Mucosa of rectum (tissue), 2 donors: ENCODE data around the gene TBPL2.

Source experiments
- H3K27ac ChIP-seq, 2 donors: one replicate each; pipeline ENCODE4 v1.7.0; 2013; ENCODE audit warnings: inconsistent platforms in 2 of 2, low read depth in 2 of 2, low read length in 2 of 2
- H3K27me3 ChIP-seq, 2 donors: one replicate each; pipeline ENCODE4 v1.7.0; 2013; ENCODE audit warnings: low read length in 2 of 2; ENCODE audit not compliant: control insufficient read depth in 2 of 2, insufficient read depth in 2 of 2
- H3K36me3 ChIP-seq, 2 donors: one replicate each; pipeline ENCODE4 v1.7.0; 2013; ENCODE audit warnings: low read length in 2 of 2; ENCODE audit not compliant: control insufficient read depth in 2 of 2, insufficient read depth in 2 of 2
- H3K4me1 ChIP-seq, 2 donors: one replicate each; pipeline ENCODE4 v1.7.0; 2013; ENCODE audit warnings: low read length in 2 of 2, mild to moderate bottlenecking in 1 of 2; ENCODE audit not compliant: control insufficient read depth in 2 of 2, insufficient read depth in 2 of 2
- H3K4me3 ChIP-seq, 2 donors: one replicate each; pipeline ENCODE4 v1.7.0; 2013; ENCODE audit warnings: low read length in 2 of 2
- H3K9ac ChIP-seq, 2 donors: one replicate each; pipeline ENCODE4 v1.7.0; 2013; ENCODE audit warnings: low read length in 2 of 2, low read depth in 1 of 2, mild to moderate bottlenecking in 1 of 2
- H3K9me3 ChIP-seq, 2 donors: one replicate each; pipeline ENCODE4 v1.7.0; 2013; ENCODE audit warnings: low read length in 2 of 2; ENCODE audit not compliant: control insufficient read depth in 2 of 2
- donor health status: healthy.
- donor health status: Normal muscosa, but diverticular disease.

The TBPL2 gene

DNA sequence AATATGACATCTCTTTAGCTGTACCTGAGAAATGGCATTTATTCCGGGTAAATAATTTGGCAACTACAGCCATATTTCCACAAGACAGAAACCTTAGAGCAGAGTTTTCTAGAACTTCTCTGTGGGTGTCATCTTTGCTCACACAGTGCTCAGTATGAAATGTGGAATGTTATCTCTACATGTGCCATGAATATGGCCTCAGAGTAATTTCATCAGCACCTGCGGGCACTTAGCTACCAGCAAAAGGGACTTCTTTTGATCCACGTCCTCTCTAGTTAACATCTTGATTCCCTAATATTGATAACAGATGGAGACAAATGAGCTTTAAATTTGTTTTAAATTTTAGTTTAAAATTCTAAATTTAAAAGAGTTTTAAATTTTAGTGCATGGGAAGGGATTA is 25.9 kb downstream of the TBPL2 start:
- H3K9ac ChIP-seq = no peak overlapping the region
- no peaks in the 10 kb centered on the region for H3K9me3 ChIP-seq
- H3K36me3 ChIP-seq = no peaks in the 10 kb centered on the region
- no peaks in the 10 kb centered on the region for H3K27me3 ChIP-seq
- no peak overlapping the region for H3K27ac ChIP-seq
- H3K4me3 ChIP-seq = no peak overlapping the region
- H3K4me1 ChIP-seq = peaks cover 17% of the 10 kb centered on the region in 2 donors

DNA sequence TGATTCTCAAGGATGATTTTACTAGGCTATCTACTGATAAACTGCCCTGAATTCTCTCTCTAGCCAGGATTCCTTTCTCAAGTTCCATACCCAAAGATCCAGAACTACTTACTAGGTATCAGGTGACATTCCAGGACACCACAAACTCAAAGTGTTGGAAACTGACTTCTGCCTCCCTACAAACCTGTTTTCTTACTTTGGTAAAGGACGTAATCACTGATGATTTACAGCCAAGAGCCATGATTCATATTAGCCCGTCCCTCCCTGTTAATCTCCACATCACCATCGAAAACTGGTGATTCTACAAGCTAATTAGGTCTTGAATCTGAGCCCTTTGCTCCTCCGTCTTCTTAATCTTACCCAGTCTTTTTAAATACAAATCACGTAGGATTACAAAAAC is 27.7 kb downstream of the TBPL2 start:
- H3K4me3 ChIP-seq = peak overlapping the region in 1 of 2 donors; percentile 95
- H3K36me3 ChIP-seq = no peaks in the 10 kb centered on the region
- no peaks in the 10 kb centered on the region for H3K27me3 ChIP-seq
- peaks cover 17 to 19% of the 10 kb centered on the region in 2 donors for H3K4me1 ChIP-seq
- no peaks in the 10 kb centered on the region for H3K9me3 ChIP-seq
- no peak overlapping the region for H3K27ac ChIP-seq
- H3K9ac ChIP-seq = no peak overlapping the region

DNA sequence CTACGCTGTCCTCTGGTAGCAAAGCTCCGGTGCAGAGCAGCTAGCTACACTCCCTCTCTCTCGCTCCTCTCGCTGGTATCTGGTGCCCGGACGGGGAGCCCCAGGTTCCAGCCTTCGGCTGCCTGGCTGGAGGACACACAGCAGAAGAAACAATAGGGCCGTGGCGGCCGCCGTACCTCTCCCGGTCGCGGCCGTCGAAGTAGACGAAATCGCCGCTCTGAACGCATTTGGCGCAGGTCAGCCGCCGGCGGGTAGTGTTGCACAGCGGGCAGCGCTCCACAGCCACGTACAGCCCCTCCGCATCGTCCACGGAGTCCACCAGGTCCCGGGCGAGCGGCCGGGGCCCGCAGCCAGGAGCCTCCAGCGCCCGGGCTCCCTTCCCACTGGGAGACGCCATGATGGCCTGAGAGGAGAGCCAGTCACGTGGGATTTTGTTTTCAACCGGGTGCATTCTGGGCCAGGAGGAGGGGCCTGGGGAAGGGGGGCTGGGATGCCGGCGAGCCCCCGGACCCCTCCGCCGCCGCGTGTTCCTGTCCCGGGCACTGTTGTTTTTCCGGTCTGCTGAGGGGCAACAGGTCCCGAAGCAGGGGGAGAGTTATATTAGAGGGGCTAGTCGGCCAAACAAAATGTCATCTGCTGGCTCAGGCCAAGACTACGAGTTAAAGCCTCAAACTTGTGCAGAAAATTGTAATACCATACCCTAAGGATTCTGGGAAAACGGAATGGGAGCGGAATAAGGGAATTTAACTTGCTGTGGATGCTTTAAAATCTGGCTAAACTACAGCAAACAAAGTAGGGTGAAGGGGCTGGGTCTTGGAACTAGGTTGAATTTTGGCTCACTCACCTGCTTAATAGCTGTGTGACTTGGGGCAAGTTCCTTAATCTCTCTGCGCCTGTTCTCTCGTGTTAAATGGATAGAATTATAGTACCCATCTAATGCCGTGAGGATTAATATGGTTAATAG is 28.7 kb downstream of the TBPL2 start, which contains the start of gene ATG14:
Gene ATG14 (minus strand): TSS at position 405 of the 964 bp plus-strand sequence. CDS start 8 bp downstream, at position 397.
- no peaks in the 10 kb centered on the region for H3K9me3 ChIP-seq
- no peaks in the 10 kb centered on the region for H3K27me3 ChIP-seq
- H3K9ac ChIP-seq = peak within 1 kb of the TSS; percentile 85 to 88
- peak within 1 kb of the TSS; percentile 73 to 74 for H3K27ac ChIP-seq
- H3K4me1 ChIP-seq = peaks cover 12 to 16% of the 10 kb centered on the region in 2 donors
- no peaks in the 10 kb centered on the region for H3K36me3 ChIP-seq
- peak within 1 kb of the TSS; percentile 93 to 95 for H3K4me3 ChIP-seq

DNA sequence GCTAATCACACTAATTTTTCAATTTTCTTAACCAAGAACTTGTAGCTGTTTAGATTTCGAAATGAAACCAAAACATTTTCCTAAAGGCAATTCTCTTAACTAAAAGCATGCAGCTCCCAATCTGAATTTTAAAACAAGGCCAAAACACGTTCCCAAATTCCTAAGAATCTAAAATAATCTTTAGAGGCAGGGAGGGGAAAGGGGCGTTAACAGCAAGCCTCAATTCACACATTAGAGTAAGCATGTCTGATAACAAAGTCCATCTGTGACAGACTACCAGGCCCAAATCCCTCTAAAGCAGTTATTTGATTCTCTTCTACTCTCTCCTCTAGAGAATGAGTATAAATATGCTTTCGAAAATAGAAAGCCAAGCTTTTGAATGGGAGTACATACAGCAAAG is 29.5 kb downstream of the TBPL2 start:
- H3K9me3 ChIP-seq = no peaks in the 10 kb centered on the region
- H3K36me3 ChIP-seq = no peaks in the 10 kb centered on the region
- no peaks in the 10 kb centered on the region for H3K27me3 ChIP-seq
- peak overlapping the region; percentile 93 to 95 for H3K4me3 ChIP-seq
- H3K4me1 ChIP-seq = peaks cover 10 to 16% of the 10 kb centered on the region in 2 donors
- peak overlapping the region; percentile 79 to 85 for H3K9ac ChIP-seq
- peak overlapping the region in 1 of 2 donors; percentile 74 for H3K27ac ChIP-seq

DNA sequence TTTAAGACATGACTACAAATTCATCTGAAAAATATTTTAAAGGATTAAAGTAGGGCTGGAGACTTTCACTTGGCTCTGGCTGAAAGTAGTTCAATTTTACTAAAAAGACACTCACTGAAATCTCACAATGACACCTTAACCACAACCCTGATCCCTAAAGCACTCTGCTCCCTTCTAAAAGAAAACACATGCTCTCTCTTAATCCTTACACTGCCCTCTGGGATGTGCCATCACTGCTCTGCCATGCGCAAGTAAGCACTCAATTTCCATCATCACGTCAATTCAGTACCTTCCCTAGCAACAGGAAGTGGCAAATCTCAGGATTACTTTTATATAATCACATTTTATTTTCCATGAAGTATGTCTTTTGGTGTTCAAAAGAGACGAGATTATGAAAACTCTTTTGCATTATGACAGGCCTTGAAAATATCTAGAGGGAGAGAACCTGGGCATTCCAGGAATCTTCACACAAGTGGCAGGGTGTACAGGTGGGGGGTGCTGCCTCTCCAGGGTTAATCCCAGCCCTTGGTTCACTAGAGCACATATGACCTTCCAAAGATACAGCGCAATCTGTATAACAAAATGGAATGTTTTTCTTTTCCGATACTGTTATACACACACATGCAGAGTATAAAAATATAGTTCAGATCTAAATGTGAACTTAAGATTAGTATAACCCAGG is 36.1 kb downstream of the TBPL2 start:
- Histone ChIP-seq H3K4me3 (no peak overlapping the region), H3K4me1 (no peaks in the 10 kb centered on the region), H3K9me3 (no peaks in the 10 kb centered on the region), H3K27ac (no peak overlapping the region), H3K36me3 (no peaks in the 10 kb centered on the region), H3K27me3 (no peaks in the 10 kb centered on the region), H3K9ac (no peak overlapping the region)

DNA sequence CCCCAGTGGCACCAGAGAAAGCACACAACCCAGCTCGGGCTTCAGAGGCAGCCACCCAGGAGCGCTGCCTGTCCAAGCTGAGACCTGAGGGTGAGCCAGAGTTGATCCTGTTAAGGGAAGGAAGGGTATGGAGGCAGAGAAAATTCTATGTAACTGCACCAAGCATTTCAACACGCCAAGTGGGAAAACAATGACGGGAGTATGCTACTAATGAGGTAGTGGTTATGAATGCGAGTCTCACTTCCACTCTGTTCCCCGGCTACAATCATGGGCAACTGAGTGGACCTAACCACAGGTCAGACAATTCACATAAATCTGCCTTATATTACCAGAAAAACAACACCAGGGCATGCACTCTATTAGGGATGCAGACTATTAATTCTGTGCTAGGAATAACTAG is 38.7 kb downstream of the TBPL2 start:
- H3K4me3 ChIP-seq = no peak overlapping the region
- no peak overlapping the region for H3K27ac ChIP-seq
- H3K4me1 ChIP-seq = no peaks in the 10 kb centered on the region
- H3K27me3 ChIP-seq = no peaks in the 10 kb centered on the region
- peaks cover 0 to 3% of the 10 kb centered on the region in 2 donors for H3K36me3 ChIP-seq
- H3K9me3 ChIP-seq = no peaks in the 10 kb centered on the region
- no peak overlapping the region for H3K9ac ChIP-seq

DNA sequence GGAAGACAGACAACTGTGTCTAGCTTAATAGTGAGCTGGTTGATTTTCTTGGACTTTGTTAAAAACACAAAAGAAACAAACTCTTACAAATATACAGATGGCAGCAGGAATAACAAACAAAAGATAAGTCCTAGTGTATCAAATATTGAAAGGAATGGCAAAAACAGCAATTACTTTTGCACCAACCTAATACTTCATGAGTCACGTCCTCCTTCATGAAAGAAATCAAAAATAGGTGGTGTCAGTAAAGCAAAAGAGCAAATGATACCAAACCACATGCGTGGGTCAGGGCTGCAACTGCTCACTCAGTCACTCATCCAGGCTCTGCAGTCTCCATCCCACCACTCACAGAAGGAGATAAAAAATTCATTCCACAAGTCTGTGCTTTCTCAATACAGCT is 40.6 kb downstream of the TBPL2 start:
- peaks cover 3 to 7% of the 10 kb centered on the region in 2 donors for H3K36me3 ChIP-seq
- no peak overlapping the region for H3K4me3 ChIP-seq
- no peaks in the 10 kb centered on the region for H3K27me3 ChIP-seq
- no peak overlapping the region for H3K27ac ChIP-seq
- no peaks in the 10 kb centered on the region for H3K4me1 ChIP-seq
- no peaks in the 10 kb centered on the region for H3K9me3 ChIP-seq
- H3K9ac ChIP-seq = no peak overlapping the region

DNA sequence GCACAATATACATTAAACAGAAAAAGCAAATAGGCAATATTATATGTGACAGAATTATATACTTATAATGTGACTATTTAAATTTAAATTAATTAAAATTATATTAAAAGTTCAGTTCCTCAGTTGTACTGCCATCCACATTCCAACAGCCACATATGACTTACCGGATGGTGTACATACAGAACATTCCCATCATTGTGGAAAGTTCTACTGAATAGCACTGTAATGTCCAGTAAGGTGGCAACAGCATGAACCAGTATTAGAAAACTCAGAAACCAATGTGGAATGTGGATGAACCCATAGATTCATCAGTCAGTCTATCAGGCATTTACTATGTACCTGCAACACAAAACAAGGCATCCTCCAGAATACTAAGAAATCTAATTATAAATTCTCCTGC is 41.2 kb downstream of the TBPL2 start:
- no peaks in the 10 kb centered on the region for H3K27me3 ChIP-seq
- no peak overlapping the region for H3K27ac ChIP-seq
- no peaks in the 10 kb centered on the region for H3K4me1 ChIP-seq
- no peaks in the 10 kb centered on the region for H3K9me3 ChIP-seq
- H3K36me3 ChIP-seq = peaks cover 9 to 11% of the 10 kb centered on the region in 2 donors
- H3K4me3 ChIP-seq = no peak overlapping the region
- no peak overlapping the region for H3K9ac ChIP-seq

DNA sequence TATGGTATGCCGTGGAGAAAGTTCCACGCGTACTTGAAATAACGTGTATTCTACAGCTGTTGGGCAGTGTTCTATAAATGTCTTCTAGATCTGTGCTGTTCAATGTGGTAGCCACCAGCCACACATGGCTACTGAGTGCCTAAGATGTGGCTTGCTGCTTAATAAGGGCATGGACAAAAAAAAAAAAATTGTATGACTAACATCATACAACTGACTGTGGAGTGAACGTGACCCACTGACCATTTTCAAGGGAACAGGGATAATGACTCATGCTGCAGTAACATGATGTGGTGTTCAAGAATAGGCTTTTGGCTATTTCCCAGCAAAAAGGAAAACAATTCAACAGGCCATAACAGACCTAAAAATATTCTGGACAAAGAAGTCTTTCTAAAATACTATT is 41.7 kb downstream of the TBPL2 start:
- Histone ChIP-seq H3K36me3 (peaks cover 9 to 11% of the 10 kb centered on the region in 2 donors), H3K9me3 (no peaks in the 10 kb centered on the region), H3K27ac (no peak overlapping the region), H3K4me1 (no peaks in the 10 kb centered on the region), H3K9ac (no peak overlapping the region), H3K4me3 (no peak overlapping the region), H3K27me3 (no peaks in the 10 kb centered on the region)

DNA sequence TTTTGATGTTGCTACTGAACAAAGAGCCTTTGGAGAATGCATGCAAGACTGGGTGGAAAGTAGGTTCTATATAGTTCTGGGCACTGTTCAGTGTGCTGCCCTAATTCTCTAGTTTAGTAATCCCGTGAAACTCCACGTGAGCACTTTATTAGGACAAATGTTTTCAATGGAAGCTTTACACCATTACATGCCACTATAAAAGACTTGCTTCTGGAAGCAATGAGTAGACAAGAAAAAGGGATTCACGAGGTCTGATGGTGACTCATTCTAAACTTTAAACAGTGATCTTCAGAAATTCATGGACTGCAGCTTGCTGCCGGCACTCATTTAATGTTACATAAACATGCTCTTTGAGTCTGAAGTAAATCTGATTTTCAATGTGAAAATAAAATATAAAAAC is 51.1 kb downstream of the TBPL2 start:
- Histone ChIP-seq H3K4me1 (peaks cover 8 to 11% of the 10 kb centered on the region in 2 donors), H3K4me3 (no peak overlapping the region), H3K27ac (no peak overlapping the region), H3K36me3 (peaks cover under 1 to 7% of the 10 kb centered on the region in 2 donors), H3K27me3 (no peaks in the 10 kb centered on the region), H3K9me3 (no peaks in the 10 kb centered on the region), H3K9ac (no peak overlapping the region)
